Upper lobe of left lung (tissue), 6 donors: ENCODE data around the gene CHRNA4. TPM values are rescaled to one million over a fixed set of nuclear protein-coding genes. Genes with fewer than 3 reads are reported as not detected.

Source experiments
- ATAC-seq, 2 donors: fragments of 200-7000 bp; cut with Tn5 transposase; one replicate each; pipeline ENCODE4 v1.9.1; 2022; ENCODE audit warnings: mild to moderate bottlenecking in 2 of 2, moderate library complexity in 2 of 2; ENCODE audit not compliant: low FRiP score in 2 of 2
- DNase-seq, 2 donors: peaks; one replicate each; pipeline ENCODE4 v3.0.0-alpha.2; 2019 to 2020
- H3K27ac ChIP-seq, 4 donors: fragments of 200-600 bp; sonication (generic); one replicate each; pipeline ENCODE4 v1.5.1; 2016 to 2019
- H3K27me3 ChIP-seq, 4 donors: fragments of 200-600 bp; sonication (generic); one replicate each; pipeline ENCODE4 v1.5.1; 2017 to 2019
- H3K36me3 ChIP-seq, 4 donors: fragments of 200-600 bp; sonication (generic); one replicate each; pipeline ENCODE4 v1.5.1; 2016 to 2019
- H3K4me1 ChIP-seq, 4 donors: fragments of 200-600 bp; sonication (generic); one replicate each; pipeline ENCODE4 v1.5.1; 2018 to 2019
- H3K4me3 ChIP-seq, 4 donors: fragments of 200-600 bp; sonication (generic); one replicate each; pipeline ENCODE4 v1.5.1; 2017 to 2019; ENCODE audit warnings: mild to moderate bottlenecking in 2 of 4, moderate library complexity in 1 of 4
- H3K9me3 ChIP-seq, 4 donors: fragments of 200-600 bp; sonication (generic); one replicate each; pipeline ENCODE4 v1.5.1; 2018 to 2019
- CTCF ChIP-seq, 6 experiments: fragments of 450-650 bp in 4 of 6; fragments of 200-600 bp in 2 of 6; sonication (generic) in 2 of 6; IDR thresholded peaks; one replicate each; pipeline ENCODE4 v1.5.1; 2016 to 2019; ENCODE audit warnings: antibody characterized with exemption in 6 of 6
- EP300 ChIP-seq, 4 donors: sonication (generic); formaldehyde crosslinking; IDR thresholded peaks; one replicate each; pipeline ENCODE4 v1.5.1; 2017; ENCODE audit warnings: antibody characterized with exemption in 4 of 4, control low read depth in 2 of 4
- POLR2A ChIP-seq, 4 donors: fragments of 450-650 bp; IDR thresholded peaks; one replicate each; pipeline ENCODE4 v1.5.1; 2016 to 2017; ENCODE audit warnings: antibody characterized with exemption in 4 of 4, mild to moderate bottlenecking in 2 of 4
- POLR2AphosphoS5 ChIP-seq, 2 donors: sonication (generic); formaldehyde crosslinking; IDR thresholded peaks; one replicate each; pipeline ENCODE4 v1.5.1; 2017; ENCODE audit warnings: antibody characterized with exemption in 2 of 2
- WGBS, 2 donors: methylation state at CpG; one replicate each; pipeline ENCODE4 v1.1.5; 2017 to 2018; 5-methylcytosine and 5-hydroxymethylcytosine counted together
- total RNA-seq, 6 donors: library from RNA; depleted of rRNA in 4 of 6; stranded (reverse); fragments of >200 nt in 4 of 6; gene quantifications; one replicate each; pipeline versions ENCODE4 v1.1.0 to v1.2.1, GENCODE V29; 2016 to 2021
- donor health status: DM: no; HTN: no; CAD: no; lungs with moderate emphysema.
- donor health status: DM: no; HTN: yes; CAD: no; lungs with severe emphysema.

The CHRNA4 gene
- total RNA-seq, 6 donors from 2014 or later: 0.10 TPM; not detected in 5

- peaks cover 0 to 14% (median 4%) of the 10 kb centered on the region in 4 donors for H3K9me3 ChIP-seq
- ATAC-seq (no peak), DNase-seq (peak in 1 of 2 donors; percentile 59)
- H3K27me3 ChIP-seq: no peaks in the 10 kb centered on the region
- H3K27ac ChIP-seq: no peak overlapping the region
- H3K36me3 ChIP-seq: no peaks in the 10 kb centered on the region
- WGBS, 2 donors: 77 to 83% methylated on average over 11 to 19 of the region's 19 CpGs
- H3K4me3 ChIP-seq: no peak overlapping the region
- H3K4me1 ChIP-seq: no peaks in the 10 kb centered on the region
- TF ChIP-seq CTCF (IDR thresholded peaks at IDR 0.05) (no peak), EP300 (IDR thresholded peaks at IDR 0.05) (no peak), POLR2A (IDR thresholded peaks at IDR 0.05) (no peak), POLR2AphosphoS5 (IDR thresholded peaks at IDR 0.05) (no peak)
Observed at GRCh38 chr20:63333241-63333836, 27.8 kb downstream of the CHRNA4 start.

GRCh38 chr20:63332488-63333240 lies 28.5 kb downstream of the CHRNA4 start:
- Histone ChIP-seq H3K27ac (no peak overlapping the region), H3K9me3 (peaks cover 0 to 14% (median 4%) of the 10 kb centered on the region in 4 donors), H3K4me1 (no peaks in the 10 kb centered on the region), H3K36me3 (no peaks in the 10 kb centered on the region), H3K4me3 (no peak overlapping the region), H3K27me3 (no peaks in the 10 kb centered on the region)
- no peak for TF ChIP-seq POLR2AphosphoS5 (IDR thresholded peaks at IDR 0.05)
- TF ChIP-seq EP300 (IDR thresholded peaks at IDR 0.05): no peak
- TF ChIP-seq CTCF (IDR thresholded peaks at IDR 0.05): no peak
- no peak for TF ChIP-seq POLR2A (IDR thresholded peaks at IDR 0.05)
- DNase-seq: peak in 1 of 2 donors; percentile 59
- 79 to 87% methylated on average over 12 to 22 of the region's 22 CpGs for WGBS, 2 donors
- ATAC-seq: no peak

- H3K36me3 ChIP-seq: no peaks in the 10 kb centered on the region
- peaks cover 0 to 16% (median 4%) of the 10 kb centered on the region in 4 donors for H3K9me3 ChIP-seq
- no peak overlapping the region for H3K27ac ChIP-seq
- peaks cover 0 to 4% (median 0%) of the 10 kb centered on the region in 4 donors for H3K4me1 ChIP-seq
- no peak overlapping the region for H3K4me3 ChIP-seq
- WGBS, 2 donors: 96 to 97% methylated on average over 7 to 8 of the region's 8 CpGs
- no peak for TF ChIP-seq CTCF (IDR thresholded peaks at IDR 0.05)
- TF ChIP-seq POLR2A (IDR thresholded peaks at IDR 0.05): no peak
- no peak for TF ChIP-seq EP300 (IDR thresholded peaks at IDR 0.05)
- TF ChIP-seq POLR2AphosphoS5 (IDR thresholded peaks at IDR 0.05): no peak
- ATAC-seq: no peak
- DNase-seq: no peak
- H3K27me3 ChIP-seq: no peaks in the 10 kb centered on the region
Observed at GRCh38 chr20:63331741-63332400, 29.3 kb downstream of the CHRNA4 start.

- no peak overlapping the region for H3K4me3 ChIP-seq
- no peak overlapping the region for H3K27ac ChIP-seq
- H3K27me3 ChIP-seq: no peaks in the 10 kb centered on the region
- 73 to 83% methylated on average over 6 to 8 of the region's 13 CpGs for WGBS, 2 donors
- DNase-seq: peak in 1 of 2 donors; percentile 50
- ATAC-seq: no peak
- no peak for TF ChIP-seq POLR2A (IDR thresholded peaks at IDR 0.05)
- peaks cover 0 to 5% (median 2%) of the 10 kb centered on the region in 4 donors for H3K4me1 ChIP-seq
- H3K9me3 ChIP-seq: peaks cover 0 to 19% (median 4%) of the 10 kb centered on the region in 4 donors
- H3K36me3 ChIP-seq: no peaks in the 10 kb centered on the region
Observed at GRCh38 chr20:63330940-63331339, 30.2 kb downstream of the CHRNA4 start.

- DNase-seq (peak in 1 of 2 donors; percentile 56), ATAC-seq (no peak)
- Histone ChIP-seq H3K27me3 (no peaks in the 10 kb centered on the region), H3K9me3 (peaks cover 0 to 19% (median 4%) of the 10 kb centered on the region in 4 donors), H3K36me3 (no peaks in the 10 kb centered on the region), H3K4me1 (peaks cover 0 to 5% (median 2%) of the 10 kb centered on the region in 4 donors), H3K4me3 (no peak overlapping the region), H3K27ac (no peak overlapping the region)
- TF ChIP-seq POLR2A (IDR thresholded peaks at IDR 0.05): no peak
- TF ChIP-seq CTCF (IDR thresholded peaks at IDR 0.05): no peak
- no peak for TF ChIP-seq POLR2AphosphoS5 (IDR thresholded peaks at IDR 0.05)
- TF ChIP-seq EP300 (IDR thresholded peaks at IDR 0.05): no peak
- WGBS, 2 donors: 76 to 79% methylated on average over 16 to 20 of the region's 20 CpGs
Observed at GRCh38 chr20:63330084-63330760, 30.9 kb downstream of the CHRNA4 start.
